SU-DHL-6 (cell line): ENCODE measurements around the gene NUDT8.
"Not testable (repeated sequence)": the region's sequence is repeated elsewhere in the genome, so short reads cannot be mapped to it uniquely, and the experiment has no call there.

ENCODE experiments used
- H2AFZ ChIP-seq: fragments of 200-600 bp; sonication (generic); 2 replicates; pipeline ENCODE4 v1.6.1; 2014; ENCODE audit warnings: low read depth, mild to moderate bottlenecking, moderate library complexity, mixed read lengths, antibody characterized with exemption, low read length; ENCODE audit not compliant: severe bottlenecking
- H3F3A ChIP-seq: fragments of 200-600 bp; shearing (Covaris generic); 2 replicates; pipeline ENCODE4 v1.6.0; 2016; ENCODE audit warnings: antibody characterized with exemption, mild to moderate bottlenecking; ENCODE audit not compliant: insufficient read depth
- H3K27ac ChIP-seq: fragments of 200-600 bp; sonication (generic); 2 replicates; pipeline ENCODE4 v1.5.1; 2016; ENCODE audit warnings: low read depth, mild to moderate bottlenecking, low read length, moderate library complexity, mixed read lengths
- H3K27me3 ChIP-seq: fragments of 200-600 bp; sonication (generic), shearing (Covaris generic); 2 replicates; pipeline ENCODE4 v1.6.0; 2014; ENCODE audit warnings: mild to moderate bottlenecking, low read length
- H3K36me3 ChIP-seq: fragments of 200-600 bp; sonication (generic); 2 replicates; pipeline ENCODE4 v1.6.1; 2014; ENCODE audit warnings: mild to moderate bottlenecking, low read length, mixed read lengths
- H3K4me2 ChIP-seq: fragments of 300-600, 200-600 bp; shearing (Covaris generic), sonication (generic); 2 replicates; pipeline ENCODE4 v1.6.0; 2014; ENCODE audit warnings: low read length, low read depth, mild to moderate bottlenecking; ENCODE audit not compliant: poor library complexity, severe bottlenecking
- H3K4me3 ChIP-seq: fragments of 200-600 bp; sonication (generic); 2 replicates; pipeline ENCODE4 v1.5.1; 2014; ENCODE audit warnings: antibody characterized with exemption, low read length, mild to moderate bottlenecking, mixed read lengths; ENCODE audit not compliant: insufficient read depth, poor library complexity, severe bottlenecking
- H3K79me2 ChIP-seq: fragments of 200-600 bp; sonication (generic); 2 replicates; pipeline ENCODE4 v1.6.1; 2014; ENCODE audit warnings: mild to moderate bottlenecking, low read length, moderate library complexity; ENCODE audit not compliant: insufficient read depth
- H3K9ac ChIP-seq: fragments of 200-600 bp; sonication (generic); 2 replicates; pipeline ENCODE4 v1.7.0; 2014; ENCODE audit warnings: mild to moderate bottlenecking, low read length
- H3K9me2 ChIP-seq: fragments of 200-600 bp; sonication (generic); replicated peaks from 2 replicates; pipeline ENCODE4 v1.6.1; 2014; ENCODE audit warnings: low read length; ENCODE audit not compliant: insufficient read depth
- H3K9me3 ChIP-seq: fragments of 200-600 bp; sonication (generic); 2 replicates; pipeline ENCODE4 v1.6.1; 2014; ENCODE audit warnings: low read length, mixed read lengths; ENCODE audit not compliant: insufficient read depth
- H4K20me1 ChIP-seq: fragments of 200-600 bp; sonication (generic); 2 replicates; pipeline ENCODE4 v1.6.1; 2014; ENCODE audit warnings: low read depth, mild to moderate bottlenecking, antibody characterized with exemption, low read length, moderate library complexity, mixed read lengths
- CTCF ChIP-seq: fragments of 200-600 bp; sonication (generic); IDR thresholded peaks from one replicate; pipeline ENCODE4 v1.5.1; 2017; ENCODE audit warnings: antibody characterized with exemption, mild to moderate bottlenecking, low read length, moderate library complexity; ENCODE audit not compliant: insufficient read depth, poor library complexity, severe bottlenecking
- EZH2phosphoT487 ChIP-seq: fragments of 200-600 bp; sonication (generic), shearing (Covaris generic); conservative IDR thresholded peaks from 2 replicates; pipeline ENCODE4 v1.6.1; 2018; ENCODE audit warnings: mild to moderate bottlenecking, antibody characterized with exemption, low read length, moderate library complexity, mixed read lengths

NUDT8 gene

GRCh38 chr11:67638535-67639437, 9.0 kb upstream of the NUDT8 start:
- Histone ChIP-seq H3F3A (0 out of 2 replicates have a peak, but pooled peaks cover 2% of the 10 kb centered on the region), H3K36me3 (no peaks in the 10 kb centered on the region), H3K9me2 (no peaks in the 10 kb centered on the region), H3K27me3 (no peaks in the 10 kb centered on the region), H3K4me3 (no peak overlapping the region), H3K79me2 (no peaks in the 10 kb centered on the region), H3K9ac (no peak overlapping the region), H3K4me2 (no peak overlapping the region), H4K20me1 (no peaks in the 10 kb centered on the region), H3K27ac (no peak overlapping the region), H2AFZ (no peak overlapping the region), H3K9me3 (no peaks in the 10 kb centered on the region)
- TF ChIP-seq CTCF (no peak), EZH2phosphoT487 (no peak)

GRCh38 chr11:67637441-67637840, 7.7 kb upstream of the NUDT8 start:
- not testable (repeated sequence) for H3K9me3 ChIP-seq, H3K4me3 ChIP-seq

GRCh38 chr11:67636962-67637361, 7.2 kb upstream of the NUDT8 start:
- Histone ChIP-seq H3K9me2 (no peaks in the 10 kb centered on the region), H3K27me3 (no peaks in the 10 kb centered on the region), H3K4me3 (no peak overlapping the region), H3K79me2 (no peaks in the 10 kb centered on the region), H3K27ac (no peak overlapping the region), H3K4me2 (no peak overlapping the region), H2AFZ (no peak overlapping the region), H3K36me3 (no peaks in the 10 kb centered on the region), H4K20me1 (no peaks in the 10 kb centered on the region), H3K9me3 (no peaks in the 10 kb centered on the region), H3F3A (0 out of 2 replicates have a peak, but pooled peaks cover 2% of the 10 kb centered on the region), H3K9ac (no peak overlapping the region)
- no peak for TF ChIP-seq CTCF
- no peak for TF ChIP-seq EZH2phosphoT487

More at GRCh38 chr11:67637441-67637840, 7.7 kb upstream of the NUDT8 start:
- not testable (repeated sequence) for H3K27me3 ChIP-seq, H3K27ac ChIP-seq, H3K4me2 ChIP-seq, H4K20me1 ChIP-seq, H3F3A ChIP-seq, H3K9ac ChIP-seq, H2AFZ ChIP-seq, H3K36me3 ChIP-seq, H3K79me2 ChIP-seq, H3K9me2 ChIP-seq

GRCh38 chr11:67635231-67635521, 5.4 kb upstream of the NUDT8 start:
- no peak overlapping the region for H3K4me3 ChIP-seq
- H3K9me2 ChIP-seq: no peaks in the 10 kb centered on the region
- no peak overlapping the region for H2AFZ ChIP-seq
- no peaks in the 10 kb centered on the region for H3K9me3 ChIP-seq
- no peak overlapping the region for H3K27ac ChIP-seq
- H3K27me3 ChIP-seq: no peaks in the 10 kb centered on the region
- H3K36me3 ChIP-seq: no peaks in the 10 kb centered on the region
- H3F3A ChIP-seq: 0 out of 2 replicates have a peak, but pooled peaks cover 2% of the 10 kb centered on the region
- no peaks in the 10 kb centered on the region for H4K20me1 ChIP-seq
- H3K9ac ChIP-seq: no peak overlapping the region
- H3K4me2 ChIP-seq: no peak overlapping the region
- H3K79me2 ChIP-seq: no peaks in the 10 kb centered on the region
- no peak for TF ChIP-seq CTCF
- no peak for TF ChIP-seq EZH2phosphoT487
